GM23338 (cell line): ENCODE data around the gene ARHGAP10. TPM values are rescaled to one million over a fixed set of nuclear protein-coding genes. Genes with fewer than 3 reads are reported as not detected.

Experiments used
- ATAC-seq: fragments of 200-7000 bp; cut with Tn5 transposase; 3 replicates; pipeline ENCODE4 v1.9.1; 2020
- DNase-seq: peaks from one replicate; pipeline ENCODE4 v3.0.0-alpha.2; 2015; ENCODE audit warnings: low spot score
- H2AFZ ChIP-seq: fragments of 200-600 bp; sonication (generic); 2 replicates; pipeline ENCODE4 v1.8.0; 2016; ENCODE audit warnings: antibody characterized with exemption, mild to moderate bottlenecking, moderate library complexity
- H3F3A ChIP-seq: fragments of 200-600 bp; sonication (generic); replicated peaks from 2 replicates; pipeline ENCODE4 v1.8.0; 2017; ENCODE audit warnings: antibody characterized with exemption, mixed run types, low read depth
- H3K27ac ChIP-seq: fragments of 200-600 bp; sonication (generic); 2 replicates; pipeline ENCODE4 v1.6.1; 2016; ENCODE audit warnings: low read depth
- H3K27me3 ChIP-seq: fragments of 200-600 bp; sonication (generic); 2 replicates; pipeline ENCODE4 v1.8.0; 2016; ENCODE audit warnings: mild to moderate bottlenecking, mixed run types, moderate library complexity; ENCODE audit not compliant: insufficient read depth
- H3K36me3 ChIP-seq: fragments of 200-600 bp; sonication (generic); 2 replicates; pipeline ENCODE4 v1.8.0; 2016; ENCODE audit warnings: mild to moderate bottlenecking; ENCODE audit not compliant: insufficient read depth
- H3K4me1 ChIP-seq: fragments of 200-600 bp; sonication (generic); 2 replicates; pipeline ENCODE4 v1.8.0; 2016; ENCODE audit warnings: mild to moderate bottlenecking, moderate library complexity; ENCODE audit not compliant: insufficient read depth
- H3K4me2 ChIP-seq: fragments of 200-600 bp; sonication (generic); 2 replicates; pipeline ENCODE4 v1.7.1; 2017; ENCODE audit warnings: mixed run types
- H3K4me3 ChIP-seq: fragments of 200-600 bp; sonication (generic); 2 replicates; pipeline ENCODE4 v1.6.1; 2016; ENCODE audit warnings: mixed run types
- H3K79me2 ChIP-seq: fragments of 200-600 bp; sonication (generic); replicated peaks from 2 replicates; pipeline ENCODE4 v1.8.0; 2017; ENCODE audit warnings: mild to moderate bottlenecking; ENCODE audit not compliant: insufficient read depth
- H3K9me2 ChIP-seq: fragments of 200-600 bp; sonication (generic); 2 replicates; pipeline ENCODE4 v1.8.0; 2017; ENCODE audit not compliant: insufficient read depth
- H4K20me1 ChIP-seq: fragments of 200-600 bp; sonication (generic); replicated peaks from 2 replicates; pipeline ENCODE4 v1.8.0; 2017; ENCODE audit warnings: mild to moderate bottlenecking; ENCODE audit not compliant: insufficient read depth
- H3K27ac Mint-ChIP-seq: 2 replicates; pipeline ENCODE4 v1.8.0; 2020; ENCODE audit warnings: inconsistent platforms, mild to moderate bottlenecking, moderate library complexity, mixed read lengths
- H3K27me3 Mint-ChIP-seq: 3 replicates; pipeline ENCODE4 v1.8.0; 2022; ENCODE audit warnings: low read depth, mild to moderate bottlenecking, moderate library complexity, mixed read lengths, inconsistent platforms; ENCODE audit not compliant: insufficient read depth, poor library complexity
- H3K36me3 Mint-ChIP-seq: 3 replicates; pipeline ENCODE4 v1.8.0; 2021; ENCODE audit warnings: low read depth, mild to moderate bottlenecking, inconsistent platforms, moderate library complexity, mixed read lengths
- H3K4me1 Mint-ChIP-seq: 3 replicates; pipeline ENCODE4 v1.8.0; 2020; ENCODE audit warnings: mild to moderate bottlenecking, inconsistent platforms, mixed read lengths
- H3K4me3 Mint-ChIP-seq: 3 replicates; pipeline ENCODE4 v1.8.0; 2021; ENCODE audit warnings: moderate library complexity, mild to moderate bottlenecking, inconsistent platforms, mixed read lengths
- H3K9me3 Mint-ChIP-seq: 3 replicates; pipeline ENCODE4 v1.8.0; 2020; ENCODE audit warnings: moderate library complexity, mild to moderate bottlenecking, inconsistent platforms, mixed read lengths
- CREB1 ChIP-seq: fragments of 250-450 bp; sonication (Bioruptor Pico); IDR thresholded peaks from 2 replicates; pipeline ENCODE4 v1.5.0; 2020; ENCODE audit warnings: low read depth, mild to moderate bottlenecking, moderate library complexity
- CTCF ChIP-seq, 2 experiments: fragments of 200-600 bp in 1 of 2; sonication (generic) in 1 of 2; conservative IDR thresholded peaks; 2 replicates each; pipeline versions ENCODE4 v1.5.1 to v1.6.1; 2016 to 2017; ENCODE audit warnings: antibody characterized with exemption in 2 of 2, low read depth in 2 of 2, mild to moderate bottlenecking in 2 of 2, moderate library complexity in 1 of 2
- ETS1 ChIP-seq: IDR thresholded peaks from 2 replicates; pipeline ENCODE4 v1.6.1; 2016; ENCODE audit warnings: antibody characterized with exemption
- EZH2 ChIP-seq: fragments of 200-600 bp; sonication (generic); IDR thresholded peaks from one replicate; pipeline ENCODE4 v1.8.0; 2017; ENCODE audit warnings: antibody characterized with exemption, mild to moderate bottlenecking, low read depth; ENCODE audit not compliant: unreplicated experiment
- EZH2phosphoT487 ChIP-seq: fragments of 200-600 bp; sonication (generic); IDR thresholded peaks from one replicate; pipeline ENCODE4 v1.8.1; 2018; ENCODE audit warnings: antibody characterized with exemption; ENCODE audit not compliant: unreplicated experiment
- JUNB ChIP-seq: IDR thresholded peaks from one replicate; pipeline ENCODE4 v1.6.1; 2016; ENCODE audit warnings: antibody characterized with exemption; ENCODE audit not compliant: unreplicated experiment
- NANOG ChIP-seq: IDR thresholded peaks from 2 replicates; pipeline ENCODE4 v1.6.1; 2016; ENCODE audit warnings: antibody characterized with exemption, borderline replicate concordance
- POLR2AphosphoS5 ChIP-seq: IDR thresholded peaks from 2 replicates; pipeline ENCODE4 v1.6.1; 2016; ENCODE audit warnings: antibody characterized with exemption, low read depth
- REST ChIP-seq: IDR thresholded peaks from one replicate; pipeline ENCODE4 v1.6.1; 2018; ENCODE audit warnings: antibody characterized with exemption; ENCODE audit not compliant: unreplicated experiment
- STAT1 ChIP-seq: IDR thresholded peaks from one replicate; pipeline ENCODE4 v1.6.1; 2016; ENCODE audit warnings: antibody characterized with exemption; ENCODE audit not compliant: unreplicated experiment
- ZNF114 ChIP-seq: fragments of 250-450 bp; sonication (Bioruptor Pico); IDR thresholded peaks from 2 replicates; pipeline ENCODE4 v1.5.0; 2020; ENCODE audit warnings: mild to moderate bottlenecking, moderate library complexity
- ZNF331 ChIP-seq: fragments of 250-450 bp; sonication (Bioruptor Pico); IDR thresholded peaks from 2 replicates; pipeline ENCODE4 v1.5.0; 2020; ENCODE audit warnings: low read depth, mild to moderate bottlenecking, moderate library complexity
- ZNF462 ChIP-seq: fragments of 250-450 bp; sonication (Bioruptor Pico); IDR thresholded peaks from 2 replicates; pipeline ENCODE4 v1.5.0; 2020; ENCODE audit warnings: mild to moderate bottlenecking, moderate library complexity
- polyA plus RNA-seq: library from polyadenylated mRNA; unstranded; fragments of >200 nt; fragmentation: Nextera tagmentation; extraction: Ambion mirVana; gene quantifications from 2 replicates; pipeline ENCODE4 v1.2.1, GENCODE V29; 2016
- total RNA-seq: library from RNA; depleted of rRNA; stranded (reverse); fragments of >200 nt; shearing (Covaris generic); gene quantifications from 2 replicates; pipeline ENCODE4 v1.2.3, GENCODE V29; 2014

The ARHGAP10 gene
- total and polyA plus RNA-seq, 2 experiments from 2014 or later, result 5.1 to 6.3 TPM

- Histone ChIP-seq H3K9me2 (peaks cover 8% of the 10 kb centered on the region; the same call in 1 of the 2 replicates), H3K4me3 (no peak overlapping the region), H3K4me1 (peaks cover 8% of the 10 kb centered on the region), H3F3A (no peaks in the 10 kb centered on the region), H3K4me2 (0 out of 2 replicates have a peak overlapping the region, but pooled peaks have one; percentile 9), H3K36me3 (0 out of 2 replicates have a peak, but pooled peaks cover 4% of the 10 kb centered on the region), H3K27me3 (no peaks in the 10 kb centered on the region), H2AFZ (no peak overlapping the region), H3K79me2 (no peaks in the 10 kb centered on the region), H3K27ac (no peak overlapping the region), H4K20me1 (no peaks in the 10 kb centered on the region)
- peaks cover 13% of the 10 kb centered on the region; the same call in 2 of the 3 replicates for H3K36me3 Mint-ChIP-seq
- H3K4me3 Mint-ChIP-seq, result no peak overlapping the region
- peaks cover 12% of the 10 kb centered on the region for H3K4me1 Mint-ChIP-seq
- no peaks in the 10 kb centered on the region for H3K27me3 Mint-ChIP-seq
- no peak for DNase-seq
- no peak; the same call in 2 of the 3 replicates for ATAC-seq
- TF ChIP-seq JUNB (no peak), NANOG (no peak), CREB1 (no peak), POLR2AphosphoS5 (no peak), EZH2 (no peak), EZH2phosphoT487 (no peak), ZNF114 (CRISPR knock-in tag) (no peak), ZNF462 (CRISPR knock-in tag) (no peak), ETS1 (no peak), CTCF (conservative IDR thresholded peaks at IDR 0.05; ENCODE audit: low read depth in 2 of 2) (no peak; a peak in 1 of 4 replicates), ZNF331 (CRISPR knock-in tag) (no peak), STAT1 (no peak), REST (no peak)
- H3K27ac Mint-ChIP-seq, result peak overlapping the region; percentile 12
- H3K9me3 Mint-ChIP-seq, result peaks cover 6% of the 10 kb centered on the region
Observed at GRCh38 chr4:147975933-147976928, 244.3 kb downstream of the ARHGAP10 start.
